ENCODE data around the gene BDH1.

DNA sequence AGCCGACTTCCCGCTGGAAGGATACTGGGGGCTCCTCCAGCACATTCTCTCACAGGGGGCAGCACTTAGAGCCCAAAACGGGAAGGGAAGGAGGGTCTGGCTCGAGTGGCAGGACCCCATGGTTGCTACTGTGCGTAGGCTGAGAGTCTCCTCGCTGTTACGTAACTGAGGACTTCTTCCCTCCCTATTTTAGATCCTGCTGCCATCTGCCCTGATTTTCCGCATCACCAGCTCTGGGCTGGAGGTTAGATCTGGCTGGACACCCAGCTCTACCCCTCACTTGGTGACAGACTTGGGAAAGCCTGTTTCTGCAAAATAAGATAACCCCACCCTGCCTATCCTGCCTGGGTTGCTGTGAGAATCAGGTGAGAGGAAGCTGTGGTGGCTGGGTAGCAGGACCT, 47.7 kb downstream of the BDH1 start:
- TF ChIP-seq EZH2 (optimal IDR thresholded peaks at IDR 0.05; ENCODE audit: low read depth, low read length) (no peak), EZH2phosphoT487 (IDR thresholded peaks at IDR 0.05; ENCODE audit: low read length) (no peak)
- TF ChIP-seq, protein P1, sequence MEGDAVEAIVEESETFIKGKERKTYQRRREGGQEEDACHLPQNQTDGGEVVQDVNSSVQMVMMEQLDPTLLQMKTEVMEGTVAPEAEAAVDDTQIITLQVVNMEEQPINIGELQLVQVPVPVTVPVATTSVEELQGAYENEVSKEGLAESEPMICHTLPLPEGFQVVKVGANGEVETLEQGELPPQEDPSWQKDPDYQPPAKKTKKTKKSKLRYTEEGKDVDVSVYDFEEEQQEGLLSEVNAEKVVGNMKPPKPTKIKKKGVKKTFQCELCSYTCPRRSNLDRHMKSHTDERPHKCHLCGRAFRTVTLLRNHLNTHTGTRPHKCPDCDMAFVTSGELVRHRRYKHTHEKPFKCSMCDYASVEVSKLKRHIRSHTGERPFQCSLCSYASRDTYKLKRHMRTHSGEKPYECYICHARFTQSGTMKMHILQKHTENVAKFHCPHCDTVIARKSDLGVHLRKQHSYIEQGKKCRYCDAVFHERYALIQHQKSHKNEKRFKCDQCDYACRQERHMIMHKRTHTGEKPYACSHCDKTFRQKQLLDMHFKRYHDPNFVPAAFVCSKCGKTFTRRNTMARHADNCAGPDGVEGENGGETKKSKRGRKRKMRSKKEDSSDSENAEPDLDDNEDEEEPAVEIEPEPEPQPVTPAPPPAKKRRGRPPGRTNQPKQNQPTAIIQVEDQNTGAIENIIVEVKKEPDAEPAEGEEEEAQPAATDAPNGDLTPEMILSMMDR (IDR thresholded peaks at IDR 0.05; ENCODE audit: low read length): no peak

Data from MM.1S (cell line).